ENCODE results near the gene LAMC1.

DNA sequence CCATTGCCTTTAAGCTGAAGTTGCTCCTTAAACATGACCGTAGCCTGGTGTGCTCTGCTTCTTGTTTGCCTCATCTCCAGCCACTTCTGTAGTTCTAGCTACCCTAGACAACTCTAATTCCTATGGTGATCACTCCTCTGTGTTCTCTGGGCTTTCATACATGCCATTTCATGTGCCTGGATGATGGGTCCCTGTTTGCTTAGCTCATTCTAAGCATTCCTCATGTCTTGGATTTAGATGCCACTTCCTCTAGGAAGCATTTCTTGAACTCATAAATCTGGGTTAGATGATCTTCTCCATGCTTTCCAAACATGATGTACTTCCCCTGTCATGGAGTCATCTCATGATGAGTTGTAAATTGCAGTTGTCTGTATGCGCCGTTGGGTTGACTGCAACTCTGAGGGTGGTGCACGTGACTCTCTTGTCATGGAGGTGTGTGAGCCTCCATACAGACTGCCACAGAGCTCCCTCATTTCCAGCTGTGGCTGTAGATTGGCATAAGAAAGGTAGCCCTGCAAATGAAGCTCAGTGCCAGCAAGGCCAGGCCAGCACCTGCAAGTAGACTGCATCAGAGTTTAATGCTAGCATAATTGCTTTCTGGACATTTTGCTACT, 77.2 kb downstream of the LAMC1 start:
- TF ChIP-seq EZH2 (IDR thresholded peaks at IDR 0.05; ENCODE audit: low read length, unreplicated experiment) (no peak), EZH2phosphoT487 (IDR thresholded peaks at IDR 0.05; ENCODE audit: borderline replicate concordance, low read length) (no peak)
- TF ChIP-seq, protein P1, sequence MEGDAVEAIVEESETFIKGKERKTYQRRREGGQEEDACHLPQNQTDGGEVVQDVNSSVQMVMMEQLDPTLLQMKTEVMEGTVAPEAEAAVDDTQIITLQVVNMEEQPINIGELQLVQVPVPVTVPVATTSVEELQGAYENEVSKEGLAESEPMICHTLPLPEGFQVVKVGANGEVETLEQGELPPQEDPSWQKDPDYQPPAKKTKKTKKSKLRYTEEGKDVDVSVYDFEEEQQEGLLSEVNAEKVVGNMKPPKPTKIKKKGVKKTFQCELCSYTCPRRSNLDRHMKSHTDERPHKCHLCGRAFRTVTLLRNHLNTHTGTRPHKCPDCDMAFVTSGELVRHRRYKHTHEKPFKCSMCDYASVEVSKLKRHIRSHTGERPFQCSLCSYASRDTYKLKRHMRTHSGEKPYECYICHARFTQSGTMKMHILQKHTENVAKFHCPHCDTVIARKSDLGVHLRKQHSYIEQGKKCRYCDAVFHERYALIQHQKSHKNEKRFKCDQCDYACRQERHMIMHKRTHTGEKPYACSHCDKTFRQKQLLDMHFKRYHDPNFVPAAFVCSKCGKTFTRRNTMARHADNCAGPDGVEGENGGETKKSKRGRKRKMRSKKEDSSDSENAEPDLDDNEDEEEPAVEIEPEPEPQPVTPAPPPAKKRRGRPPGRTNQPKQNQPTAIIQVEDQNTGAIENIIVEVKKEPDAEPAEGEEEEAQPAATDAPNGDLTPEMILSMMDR (conservative IDR thresholded peaks at IDR 0.05; ENCODE audit: low read depth, low read length), result no peak

Data from PC-3 (cell line).